DND-41 (cell line): Measurements from ENCODE around the gene TOX3.

Experiments
- ATAC-seq: fragments of 200-7000 bp; cut with Tn5 transposase; 3 replicates; pipeline ENCODE4 v1.9.1; 2021; ENCODE audit warnings: low read depth; ENCODE audit not compliant: insufficient read depth
- DNase-seq: peaks from one replicate; pipeline ENCODE4 v3.0.0-alpha.2; 2020
- H2AFZ ChIP-seq: 2 replicates; pipeline ENCODE4 v1.6.0; 2012; ENCODE audit warnings: low read depth, low read length
- H3K27ac ChIP-seq: 2 replicates; pipeline ENCODE4 v1.5.1; 2012; ENCODE audit warnings: low read length, inconsistent platforms
- H3K27me3 ChIP-seq: fragments of 200-600 bp; sonication (generic); 2 replicates; pipeline ENCODE4 v1.6.0; 2012; ENCODE audit warnings: low read length, mild to moderate bottlenecking, inconsistent platforms; ENCODE audit not compliant: insufficient read depth, poor library complexity
- H3K36me3 ChIP-seq: 2 replicates; pipeline ENCODE4 v1.5.1; 2012; ENCODE audit warnings: low read length, inconsistent platforms; ENCODE audit not compliant: insufficient read depth
- H3K4me1 ChIP-seq: 2 replicates; pipeline ENCODE4 v1.5.1; 2012; ENCODE audit warnings: mild to moderate bottlenecking, low read length; ENCODE audit not compliant: insufficient read depth
- H3K4me2 ChIP-seq: 2 replicates; pipeline ENCODE4 v1.6.0; 2012; ENCODE audit warnings: mild to moderate bottlenecking, moderate library complexity, low read length, inconsistent platforms; ENCODE audit not compliant: insufficient read depth
- H3K4me3 ChIP-seq, 2 experiments: fragments of 200-600 bp in 1 of 2; shearing (Covaris generic) in 1 of 2; 2 replicates each; pipeline ENCODE4 v1.5.1; 2012 to 2016; ENCODE audit warnings: inconsistent platforms in 2 of 2, low read length in 2 of 2, mild to moderate bottlenecking in 2 of 2, low read depth in 1 of 2, moderate library complexity in 1 of 2
- H3K79me2 ChIP-seq: 2 replicates; pipeline ENCODE4 v1.6.0; 2012; ENCODE audit warnings: low read length, inconsistent platforms; ENCODE audit not compliant: insufficient read depth
- H3K9ac ChIP-seq: 2 replicates; pipeline ENCODE4 v1.6.0; 2012; ENCODE audit warnings: low read depth, mild to moderate bottlenecking, inconsistent platforms, low read length, moderate library complexity
- H3K9me3 ChIP-seq: 2 replicates; pipeline ENCODE4 v1.5.1; 2012; ENCODE audit warnings: low read length, moderate library complexity, mild to moderate bottlenecking, inconsistent platforms; ENCODE audit not compliant: insufficient read depth, severe bottlenecking
- H4K20me1 ChIP-seq: 2 replicates; pipeline ENCODE4 v1.6.0; 2012; ENCODE audit warnings: low read length; ENCODE audit not compliant: insufficient read depth
- CTCF ChIP-seq: IDR thresholded peaks from 2 replicates; pipeline ENCODE4 v1.5.1; 2012; ENCODE audit warnings: borderline replicate concordance, low read length, moderate library complexity, mild to moderate bottlenecking; ENCODE audit not compliant: poor library complexity, severe bottlenecking; ENCODE audit errors: extremely low read depth
- EZH2 ChIP-seq: IDR thresholded peaks from 3 replicates; pipeline ENCODE4 v1.6.1; 2012; ENCODE audit warnings: borderline replicate concordance, low read depth, mild to moderate bottlenecking, moderate library complexity, low read length, inconsistent platforms; ENCODE audit not compliant: severe bottlenecking

Gene TOX3

GRCh38 chr16:52404546-52404945 is 142.4 kb downstream of the TOX3 start:
- Histone ChIP-seq H4K20me1 (no peaks in the 10 kb centered on the region), H3K79me2 (no peaks in the 10 kb centered on the region), H3K4me2 (no peak overlapping the region), H3K4me1 (no peaks in the 10 kb centered on the region), H2AFZ (no peak overlapping the region), H3K27ac (no peak overlapping the region), H3K9me3 (no peaks in the 10 kb centered on the region), H3K36me3 (no peaks in the 10 kb centered on the region), H3K27me3 (peaks cover 3% of the 10 kb centered on the region), H3K9ac (no peak overlapping the region), H3K4me3 (no peak overlapping the region)
- TF ChIP-seq EZH2: no peak
- no peak for TF ChIP-seq CTCF
- ATAC-seq: no peak
- no peak for DNase-seq

GRCh38 chr16:52399116-52399515 is 147.8 kb downstream of the TOX3 start:
- no peak overlapping the region for H3K9ac ChIP-seq
- H3K4me3 ChIP-seq: no peak overlapping the region
- no peak overlapping the region for H3K27ac ChIP-seq
- H3K27me3 ChIP-seq: peaks cover 3% of the 10 kb centered on the region
- no peaks in the 10 kb centered on the region for H3K36me3 ChIP-seq
- no peaks in the 10 kb centered on the region for H3K4me1 ChIP-seq
- no peaks in the 10 kb centered on the region for H3K9me3 ChIP-seq
- no peaks in the 10 kb centered on the region for H3K79me2 ChIP-seq
- no peak for ATAC-seq
- TF ChIP-seq CTCF (no peak), EZH2 (no peak)
- DNase-seq: no peak
- no peaks in the 10 kb centered on the region for H4K20me1 ChIP-seq
- no peak overlapping the region for H2AFZ ChIP-seq
- no peak overlapping the region for H3K4me2 ChIP-seq

- H3K36me3 ChIP-seq: no peaks in the 10 kb centered on the region
- H4K20me1 ChIP-seq: no peaks in the 10 kb centered on the region
- H3K9ac ChIP-seq: no peak overlapping the region
- H3K79me2 ChIP-seq: no peaks in the 10 kb centered on the region
- no peaks in the 10 kb centered on the region for H3K4me1 ChIP-seq
- TF ChIP-seq CTCF: no peak
- TF ChIP-seq EZH2: no peak
- ATAC-seq (no peak), DNase-seq (no peak)
- no peak overlapping the region for H3K27ac ChIP-seq
- no peaks in the 10 kb centered on the region for H3K9me3 ChIP-seq
- no peak overlapping the region for H2AFZ ChIP-seq
- H3K4me3 ChIP-seq: no peak overlapping the region
- H3K27me3 ChIP-seq: peaks cover 3% of the 10 kb centered on the region
- H3K4me2 ChIP-seq: no peak overlapping the region
Measured at GRCh38 chr16:52398491-52398960, 148.4 kb downstream of the TOX3 start.

GRCh38 chr16:52398021-52398420 is 148.9 kb downstream of the TOX3 start:
- Histone ChIP-seq H3K27ac (no peak overlapping the region), H3K4me3 (no peak overlapping the region), H2AFZ (no peak overlapping the region), H3K27me3 (peaks cover 3% of the 10 kb centered on the region), H3K9ac (no peak overlapping the region), H3K4me2 (no peak overlapping the region), H3K4me1 (no peaks in the 10 kb centered on the region), H3K9me3 (no peaks in the 10 kb centered on the region), H3K79me2 (no peaks in the 10 kb centered on the region), H3K36me3 (no peaks in the 10 kb centered on the region), H4K20me1 (no peaks in the 10 kb centered on the region)
- no peak for ATAC-seq
- TF ChIP-seq EZH2: no peak
- TF ChIP-seq CTCF: no peak
- DNase-seq: no peak
